ENCODE measurements around the gene TK1. TPM values are rescaled to one million over a fixed set of nuclear protein-coding genes. Genes with fewer than 3 reads are reported as not detected.

TK1 gene
- total and polyA plus RNA-seq, 2 donors (not counting 1 experiment from before 2014, with no cell fraction given), result 2.2 to 3.8 TPM

- no peak overlapping the region for H3K27ac ChIP-seq (ENCODE audit: low read length in 2 of 2)
- Mint-ChIP-seq H3K27me3 (no peaks in the 10 kb centered on the region), H3K9me3 (ENCODE audit: insufficient read depth) (no peaks in the 10 kb centered on the region), H3K4me1 (peaks cover 43% of the 10 kb centered on the region), H3K4me3 (no peak overlapping the region), H3K27ac (peak overlapping the region; percentile 62)
- H3K9me3 ChIP-seq (ENCODE audit: control extremely low read depth in 1 of 3, control insufficient read depth in 2 of 3, insufficient read depth in 1 of 3, low read length in 2 of 3), result no peaks in the 10 kb centered on the region
- peaks cover 31 to 32% of the 10 kb centered on the region in 2 donors for H3K4me1 ChIP-seq (ENCODE audit: control insufficient read depth in 2 of 2, insufficient read depth in 2 of 2, low read length in 2 of 2)
- H3K27me3 ChIP-seq (replicated peaks in 1 of 4; ENCODE audit: control extremely low read depth in 1 of 4, control insufficient read depth in 3 of 4, insufficient read depth in 4 of 4, low read length in 3 of 4), result no peaks in the 10 kb centered on the region
- 82% methylated on average over 3 of the region's 14 CpGs for WGBS (ENCODE audit: insufficient coverage)
- H3K36me3 ChIP-seq (replicated peaks in 1 of 2; ENCODE audit: control extremely low read depth in 1 of 2, control insufficient read depth in 1 of 2, extremely low read depth in 1 of 2, insufficient read depth in 2 of 2, low read length in 1 of 2), result peaks cover 0 to 11% of the 10 kb centered on the region in 2 experiments
- CTCF ChIA-PET, result interaction anchor here (0.9 to 19.2 kb wide), 4 partner anchors 42 to 243 kb away, joined by 3 to 357 read pairs (median 73); no protein-coding TSS in a partner anchor
- H4K20me1 ChIP-seq (ENCODE audit: control insufficient read depth, insufficient read depth, low read length, poor library complexity, severe bottlenecking), result no peaks in the 10 kb centered on the region
- POLR2A ChIA-PET, result interaction anchor here (0.6 to 19.6 kb wide), 3 partner anchors 13 to 64 kb away, joined by 4 to 432 read pairs (median 11); partner anchors contain the start of genes TMC6 and TMC8
- peaks cover 17% of the 10 kb centered on the region for H3K79me2 ChIP-seq (ENCODE audit: control insufficient read depth, insufficient read depth, low read length)
- DNase-seq (no peak), ATAC-seq (ENCODE audit: low read depth) (no peak)
- no peak overlapping the region for H3K4me3 ChIP-seq (ENCODE audit: control extremely low read depth in 1 of 5, extremely low read depth in 1 of 5, insufficient read depth in 1 of 5, low read depth in 2 of 5, low read length in 4 of 5)
- TF ChIP-seq CTCF (IDR thresholded peaks at IDR 0.05) (no peak), EZH2 (IDR thresholded peaks at IDR 0.05; ENCODE audit: borderline replicate concordance, insufficient read depth, low read depth, low read length, poor library complexity, severe bottlenecking) (no peak)
- no peak overlapping the region for H2AFZ ChIP-seq (ENCODE audit: insufficient read depth, low read depth, low read length, poor library complexity, severe bottlenecking)
- intact Hi-C loops (cut with micrococcal nuclease), result no loop called here
- no peak overlapping the region for H3K9ac ChIP-seq (ENCODE audit: low read length)
- peak overlapping the region; percentile 36 for H3K4me2 ChIP-seq (replicated peaks; ENCODE audit: low read depth, low read length, poor library complexity, severe bottlenecking)
Measured at GRCh38 chr17:78180083-78180482, 6.8 kb downstream of the TK1 start.

GRCh38 chr17:78179372-78179771, 7.5 kb downstream of the TK1 start:
- 95% methylated on average over 15 of the region's 17 CpGs for WGBS (ENCODE audit: insufficient coverage)
- intact Hi-C loops (cut with micrococcal nuclease), result no loop called here

More at GRCh38 chr17:78179372-78179771, 7.5 kb downstream of the TK1 start:
- H3K9me3 Mint-ChIP-seq (ENCODE audit: insufficient read depth), result no peaks in the 10 kb centered on the region
- ChIA-PET POLR2A (interaction anchor here (0.6 to 19.6 kb wide), 2 partner anchors 45 to 606 kb away, joined by 4 to 432 read pairs; partner anchors contain the start of genes TMC6 and TMC8), CTCF (interaction anchor here (0.6 to 19.2 kb wide), 3 partner anchors 41 to 68 kb away, joined by 3 to 357 read pairs (median 142); no protein-coding TSS in a partner anchor)
- Histone ChIP-seq H3K9me3 (ENCODE audit: control extremely low read depth in 1 of 3, control insufficient read depth in 2 of 3, insufficient read depth in 1 of 3, low read length in 2 of 3) (no peaks in the 10 kb centered on the region), H3K27me3 (replicated peaks in 1 of 4; ENCODE audit: control extremely low read depth in 1 of 4, control insufficient read depth in 3 of 4, insufficient read depth in 4 of 4, low read length in 3 of 4) (no peaks in the 10 kb centered on the region), H3K36me3 (replicated peaks in 1 of 2; ENCODE audit: control extremely low read depth in 1 of 2, control insufficient read depth in 1 of 2, extremely low read depth in 1 of 2, insufficient read depth in 2 of 2, low read length in 1 of 2) (peaks cover 0 to 16% of the 10 kb centered on the region in 2 experiments), H3K27ac (ENCODE audit: low read length in 2 of 2) (no peak overlapping the region), H3K9ac (ENCODE audit: low read length) (no peak overlapping the region), H3K4me2 (replicated peaks; ENCODE audit: low read depth, low read length, poor library complexity, severe bottlenecking) (no peak overlapping the region), H3K79me2 (ENCODE audit: control insufficient read depth, insufficient read depth, low read length) (peaks cover 24% of the 10 kb centered on the region), H2AFZ (ENCODE audit: insufficient read depth, low read depth, low read length, poor library complexity, severe bottlenecking) (no peak overlapping the region), H3K4me3 (ENCODE audit: control extremely low read depth in 1 of 5, extremely low read depth in 1 of 5, insufficient read depth in 1 of 5, low read depth in 2 of 5, low read length in 4 of 5) (no peak overlapping the region), H3K4me1 (ENCODE audit: control insufficient read depth in 2 of 2, insufficient read depth in 2 of 2, low read length in 2 of 2) (peaks cover 39% of the 10 kb centered on the region in 2 donors), H4K20me1 (ENCODE audit: control insufficient read depth, insufficient read depth, low read length, poor library complexity, severe bottlenecking) (no peaks in the 10 kb centered on the region)
- no peak for DNase-seq
- no peaks in the 10 kb centered on the region for H3K27me3 Mint-ChIP-seq
- ATAC-seq (ENCODE audit: low read depth), result no peak
- peak overlapping the region; percentile 41 for H3K27ac Mint-ChIP-seq
- H3K4me1 Mint-ChIP-seq, result peaks cover 50% of the 10 kb centered on the region
- H3K4me3 Mint-ChIP-seq, result no peak overlapping the region
- no peak for TF ChIP-seq CTCF (IDR thresholded peaks at IDR 0.05)
- no peak for TF ChIP-seq EZH2 (IDR thresholded peaks at IDR 0.05; ENCODE audit: borderline replicate concordance, insufficient read depth, low read depth, low read length, poor library complexity, severe bottlenecking)
